ENCODE results near the gene SLC6A1.

DNA sequence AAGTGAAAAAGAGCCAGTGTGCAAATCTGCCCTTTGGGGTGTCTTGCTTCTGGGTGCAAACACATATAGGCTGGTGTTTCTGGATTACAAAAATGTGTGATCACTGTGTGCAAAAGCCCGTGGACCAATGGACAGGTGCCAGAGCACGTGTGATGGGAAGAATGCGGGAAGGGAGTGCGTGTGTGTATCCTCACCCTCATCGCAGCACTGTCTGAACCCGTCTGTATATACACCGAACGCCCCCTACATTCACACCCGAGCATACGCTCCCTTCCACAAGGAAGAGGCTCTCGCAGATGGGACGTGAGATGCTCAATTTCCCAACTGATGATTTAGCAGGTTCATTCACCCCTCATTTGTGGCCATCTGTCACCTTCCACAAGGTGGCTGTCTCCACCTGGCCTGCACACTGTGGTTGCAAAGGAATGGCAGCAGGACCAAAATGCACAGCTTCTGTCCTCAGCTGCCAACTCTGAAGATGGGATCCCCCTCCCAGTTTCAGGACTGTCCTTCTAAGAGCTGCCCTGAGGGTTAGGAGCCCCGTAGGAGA is 19.4 kb upstream of the SLC6A1 start:
- TF ChIP-seq, protein P1, sequence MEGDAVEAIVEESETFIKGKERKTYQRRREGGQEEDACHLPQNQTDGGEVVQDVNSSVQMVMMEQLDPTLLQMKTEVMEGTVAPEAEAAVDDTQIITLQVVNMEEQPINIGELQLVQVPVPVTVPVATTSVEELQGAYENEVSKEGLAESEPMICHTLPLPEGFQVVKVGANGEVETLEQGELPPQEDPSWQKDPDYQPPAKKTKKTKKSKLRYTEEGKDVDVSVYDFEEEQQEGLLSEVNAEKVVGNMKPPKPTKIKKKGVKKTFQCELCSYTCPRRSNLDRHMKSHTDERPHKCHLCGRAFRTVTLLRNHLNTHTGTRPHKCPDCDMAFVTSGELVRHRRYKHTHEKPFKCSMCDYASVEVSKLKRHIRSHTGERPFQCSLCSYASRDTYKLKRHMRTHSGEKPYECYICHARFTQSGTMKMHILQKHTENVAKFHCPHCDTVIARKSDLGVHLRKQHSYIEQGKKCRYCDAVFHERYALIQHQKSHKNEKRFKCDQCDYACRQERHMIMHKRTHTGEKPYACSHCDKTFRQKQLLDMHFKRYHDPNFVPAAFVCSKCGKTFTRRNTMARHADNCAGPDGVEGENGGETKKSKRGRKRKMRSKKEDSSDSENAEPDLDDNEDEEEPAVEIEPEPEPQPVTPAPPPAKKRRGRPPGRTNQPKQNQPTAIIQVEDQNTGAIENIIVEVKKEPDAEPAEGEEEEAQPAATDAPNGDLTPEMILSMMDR (IDR thresholded peaks at IDR 0.05; ENCODE audit: insufficient read depth, low read length): no peak
- TF ChIP-seq GABPA (IDR thresholded peaks at IDR 0.05; ENCODE audit: low read depth) (no peak), POLR2AphosphoS5 (IDR thresholded peaks at IDR 0.05; ENCODE audit: low read depth) (no peak)

Data from HL-60 (cell line).